G401 (cell line): ENCODE measurements around the gene LORICRIN. TPM values are rescaled to one million over a fixed set of nuclear protein-coding genes. Genes with fewer than 3 reads are reported as not detected.

Experiments used
- DNase-seq: peaks from one replicate; pipeline ENCODE4 v3.0.0-alpha.2; 2015; ENCODE audit warnings: low spot score
- in situ Hi-C: cut with HindIII; loops from 2 replicates; pipeline ENCODE4 v1.10.0; 2016; ENCODE audit warnings: low sequenced_read_pairs, mixed read lengths
- total RNA-seq: library from RNA; depleted of rRNA; stranded (reverse); fragments of >200 nt; shearing (Covaris generic); gene quantifications from 2 replicates; pipeline ENCODE4 v1.2.3, GENCODE V29; 2014

Gene LORICRIN
- total RNA-seq, 1 experiment from 2014 or later: not detected

DNA sequence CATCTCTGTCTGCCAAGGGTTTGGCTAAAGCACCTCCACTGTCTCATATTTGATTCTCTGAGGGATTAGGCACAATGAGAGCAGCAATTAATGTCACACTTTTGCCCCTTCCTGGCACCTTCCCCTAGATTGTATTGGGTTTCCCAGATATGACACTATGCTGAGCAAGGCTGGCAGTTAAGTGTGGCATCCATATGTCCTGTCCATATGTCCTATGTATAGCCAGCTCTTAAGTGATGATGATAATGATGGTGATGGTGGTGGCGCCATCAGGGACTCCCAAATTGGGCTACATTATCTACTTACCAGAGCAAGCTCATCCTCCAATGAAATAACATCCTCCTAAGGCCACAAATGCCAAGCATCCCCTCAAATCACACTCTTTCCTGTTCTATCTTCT lies 13.5 kb upstream of the LORICRIN start:
- DNase-seq: no peak
- in situ Hi-C loops: no loop called here

DNA sequence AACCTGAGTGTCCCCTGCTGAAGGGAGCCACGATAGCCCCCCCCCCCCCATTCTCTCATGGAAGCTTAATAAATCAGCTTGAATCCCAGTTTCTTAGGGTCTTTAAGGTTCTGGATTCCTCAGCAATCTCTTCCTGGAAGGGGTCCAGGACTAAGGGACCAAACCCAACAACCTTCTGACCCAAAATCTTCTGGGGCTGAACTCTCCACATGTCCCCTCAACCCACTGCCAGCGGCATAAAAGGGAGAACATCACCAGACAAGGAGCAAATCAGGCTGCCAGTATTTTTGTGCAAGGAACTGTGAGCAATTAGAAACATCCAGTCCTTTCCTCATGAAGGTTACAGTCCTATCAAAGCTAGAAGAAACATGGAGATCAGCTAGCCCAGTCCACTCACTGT lies 12.7 kb upstream of the LORICRIN start:
- no peak for DNase-seq
- in situ Hi-C loops: no loop called here

DNA sequence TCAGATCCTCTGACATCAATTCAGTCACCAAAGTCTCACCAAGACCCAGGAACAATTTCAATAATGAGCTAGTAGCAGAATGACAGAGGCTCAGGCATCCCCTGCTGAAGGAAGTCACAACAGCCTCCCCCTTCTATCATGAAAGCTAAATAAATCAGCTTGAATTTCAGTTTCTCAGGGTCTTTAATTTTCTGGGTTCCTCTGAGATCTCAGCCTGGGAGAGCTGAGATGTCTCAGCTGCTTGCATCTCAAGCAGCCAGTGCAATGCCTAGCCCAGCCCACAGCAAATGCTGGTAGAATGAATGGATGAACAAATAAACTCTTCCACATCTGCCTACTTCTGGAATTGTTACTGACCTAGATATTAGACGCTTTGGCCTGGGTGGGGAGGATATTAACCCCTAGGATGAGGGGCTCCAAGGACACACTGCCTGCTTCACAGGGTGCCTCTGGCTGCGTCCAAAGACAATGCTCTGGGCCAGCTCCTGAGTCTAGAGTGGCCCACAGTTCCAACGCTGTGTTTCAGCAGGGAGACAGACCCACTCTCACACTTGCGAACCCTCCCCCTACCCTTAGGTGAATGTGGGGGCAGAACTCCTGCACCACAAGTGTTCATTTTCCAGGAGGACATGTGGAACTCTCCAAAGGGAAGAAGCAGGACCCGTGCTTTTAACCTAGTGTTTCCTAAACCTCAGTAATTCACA lies 11.2 kb upstream of the LORICRIN start:
- in situ Hi-C loops: no loop called here
- no peak for DNase-seq

DNA sequence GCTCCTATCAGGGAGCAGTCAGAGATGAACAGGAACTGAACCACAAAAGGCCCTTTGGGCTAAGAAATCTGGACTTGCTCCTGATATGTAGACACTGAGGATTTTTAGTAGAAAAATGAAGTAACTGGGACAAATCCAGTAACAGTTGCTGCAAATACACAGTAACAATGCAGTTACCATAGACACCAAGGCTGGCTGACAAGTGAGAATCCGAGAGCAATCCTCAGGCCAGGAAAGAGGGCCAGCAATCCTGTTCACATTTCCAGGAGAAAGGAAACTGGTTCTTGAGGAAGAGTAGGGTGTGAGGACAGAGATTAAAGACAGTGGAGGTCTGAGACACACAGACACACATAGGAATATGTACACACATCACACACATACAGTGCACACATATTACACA lies 9.3 kb upstream of the LORICRIN start:
- DNase-seq: no peak
- in situ Hi-C loops: no loop called here

DNA sequence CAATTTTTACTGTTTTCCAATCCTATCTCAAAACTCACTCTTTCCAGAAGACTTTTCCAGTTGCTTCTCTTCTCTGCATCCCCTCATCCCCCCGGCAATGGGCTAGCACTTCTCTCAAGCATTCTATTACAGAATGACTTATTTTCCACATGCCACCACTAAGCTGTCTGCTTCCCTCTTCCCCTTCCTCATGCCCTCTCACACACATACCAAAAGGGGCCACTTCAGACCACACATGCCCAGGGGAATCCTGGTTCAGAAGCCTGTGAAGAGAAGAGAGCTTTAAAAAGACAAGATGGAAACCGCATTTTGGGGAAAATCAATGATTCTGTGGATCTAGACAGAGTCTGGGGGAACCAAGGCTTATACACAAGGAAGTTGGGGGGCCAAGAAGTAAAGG lies 8.4 kb upstream of the LORICRIN start:
- DNase-seq: no peak
- in situ Hi-C loops: no loop called here

DNA sequence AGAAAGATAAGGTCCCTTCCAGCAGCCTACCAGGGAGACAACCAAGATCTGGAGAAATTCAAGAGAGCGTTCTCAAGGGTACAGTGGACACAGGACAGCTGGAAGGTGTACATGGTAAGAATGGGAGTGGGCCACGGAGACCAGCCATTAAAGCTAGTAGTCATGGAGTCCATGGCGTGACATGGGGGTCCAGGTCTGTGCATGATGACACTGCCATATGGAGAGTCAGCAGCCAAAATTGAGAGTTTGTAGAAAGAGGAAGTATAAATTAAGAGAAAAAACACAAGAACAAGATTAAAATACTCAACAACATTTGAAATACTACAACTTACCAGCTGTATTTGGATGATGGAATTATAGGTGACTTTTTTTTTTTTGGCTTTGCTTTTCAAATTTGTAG lies 7.9 kb upstream of the LORICRIN start:
- in situ Hi-C loops: no loop called here

DNA sequence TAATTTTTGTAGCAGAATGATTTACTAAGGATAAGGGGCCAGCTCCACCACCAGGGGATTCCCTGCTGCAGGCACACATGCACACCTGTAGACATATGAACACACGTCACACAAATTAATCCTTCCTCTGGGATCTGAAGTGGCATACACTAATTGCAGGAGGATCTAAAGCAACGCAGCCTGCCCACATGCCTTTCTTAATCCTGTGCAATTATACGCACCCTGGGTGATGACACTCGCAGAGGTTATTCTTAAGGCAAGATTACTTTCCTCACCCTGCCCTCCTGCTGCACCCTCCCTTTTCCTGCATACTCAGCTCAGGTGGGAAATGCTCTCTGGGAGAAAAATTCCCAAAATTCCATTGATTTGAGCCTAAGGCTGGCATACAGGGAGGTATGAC lies 7.5 kb upstream of the LORICRIN start:
- in situ Hi-C loops: no loop called here
- DNase-seq: no peak

More for the DNA sequence above, 7.9 kb upstream of the LORICRIN start:
- no peak for DNase-seq

DNA sequence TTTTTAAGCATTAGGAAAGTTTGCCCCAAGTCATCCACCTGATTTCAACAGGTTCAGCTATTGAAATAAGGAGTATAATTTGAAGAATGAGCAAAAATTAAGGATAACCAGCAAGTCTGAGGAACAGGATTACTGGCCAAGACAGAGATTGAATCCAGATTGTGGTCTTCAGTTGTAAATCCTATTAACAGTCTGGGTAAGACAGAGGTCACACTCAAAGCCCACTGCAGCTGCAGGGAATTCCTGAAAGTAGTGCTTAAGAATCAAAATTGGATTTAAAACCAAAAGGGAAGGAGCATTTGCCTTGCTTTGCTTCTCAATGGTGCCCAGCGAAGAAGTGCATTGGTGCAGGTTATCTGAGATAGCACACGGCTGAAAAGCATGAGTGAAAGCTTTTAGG lies 6.4 kb upstream of the LORICRIN start:
- in situ Hi-C loops: no loop called here

DNA sequence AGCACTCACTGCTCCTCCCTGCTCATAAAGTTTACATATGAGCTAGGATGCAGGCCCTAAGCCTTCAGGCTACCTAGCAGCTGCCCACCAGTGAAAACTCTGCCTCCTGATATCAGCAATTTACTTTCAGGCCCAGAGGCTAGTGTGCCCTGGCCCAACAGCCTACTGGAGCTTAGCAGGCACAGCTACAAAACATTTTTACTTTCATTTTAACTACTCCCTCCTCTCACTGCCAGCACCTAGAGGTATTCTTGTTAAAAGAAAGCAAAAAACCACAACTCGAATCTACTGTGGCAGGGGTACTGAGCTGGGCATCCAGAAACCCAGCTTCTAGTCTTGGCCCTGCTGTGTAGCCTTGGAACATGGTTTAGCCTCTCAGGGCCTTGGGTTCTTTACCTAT lies 5.8 kb upstream of the LORICRIN start:
- in situ Hi-C loops: no loop called here
- no peak for DNase-seq

More for the DNA sequence above, 6.4 kb upstream of the LORICRIN start:
- no peak for DNase-seq

DNA sequence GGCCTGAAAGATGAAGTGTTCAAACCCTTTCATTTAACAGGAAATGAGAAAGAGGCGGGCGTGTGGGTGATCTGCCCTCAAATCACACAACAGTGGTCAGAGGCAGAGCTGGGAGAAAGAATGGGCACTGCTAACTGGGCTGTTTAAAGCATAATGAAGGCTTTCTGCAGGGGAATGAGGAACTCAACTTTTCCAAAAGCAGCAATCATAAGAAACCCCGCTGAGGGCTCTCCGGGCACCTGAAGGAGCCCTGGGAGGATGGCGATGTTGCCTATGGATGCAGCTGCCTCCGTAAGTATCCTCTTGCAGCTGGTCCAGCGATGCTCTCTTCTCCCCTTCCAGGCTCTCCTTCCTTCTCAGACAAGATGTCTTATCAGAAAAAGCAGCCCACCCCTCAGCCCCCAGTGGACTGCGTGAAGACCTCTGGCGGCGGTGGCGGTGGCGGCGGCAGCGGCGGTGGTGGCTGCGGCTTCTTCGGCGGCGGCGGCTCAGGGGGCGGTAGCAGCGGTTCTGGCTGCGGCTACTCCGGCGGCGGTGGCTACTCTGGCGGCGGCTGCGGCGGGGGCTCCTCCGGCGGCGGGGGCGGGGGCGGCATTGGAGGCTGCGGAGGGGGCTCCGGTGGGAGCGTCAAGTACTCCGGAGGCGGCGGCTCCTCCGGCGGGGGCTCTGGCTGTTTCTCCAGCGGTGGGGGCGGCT lies 1.2 kb downstream of the LORICRIN start:
- in situ Hi-C loops: no loop called here
- DNase-seq: no peak

DNA sequence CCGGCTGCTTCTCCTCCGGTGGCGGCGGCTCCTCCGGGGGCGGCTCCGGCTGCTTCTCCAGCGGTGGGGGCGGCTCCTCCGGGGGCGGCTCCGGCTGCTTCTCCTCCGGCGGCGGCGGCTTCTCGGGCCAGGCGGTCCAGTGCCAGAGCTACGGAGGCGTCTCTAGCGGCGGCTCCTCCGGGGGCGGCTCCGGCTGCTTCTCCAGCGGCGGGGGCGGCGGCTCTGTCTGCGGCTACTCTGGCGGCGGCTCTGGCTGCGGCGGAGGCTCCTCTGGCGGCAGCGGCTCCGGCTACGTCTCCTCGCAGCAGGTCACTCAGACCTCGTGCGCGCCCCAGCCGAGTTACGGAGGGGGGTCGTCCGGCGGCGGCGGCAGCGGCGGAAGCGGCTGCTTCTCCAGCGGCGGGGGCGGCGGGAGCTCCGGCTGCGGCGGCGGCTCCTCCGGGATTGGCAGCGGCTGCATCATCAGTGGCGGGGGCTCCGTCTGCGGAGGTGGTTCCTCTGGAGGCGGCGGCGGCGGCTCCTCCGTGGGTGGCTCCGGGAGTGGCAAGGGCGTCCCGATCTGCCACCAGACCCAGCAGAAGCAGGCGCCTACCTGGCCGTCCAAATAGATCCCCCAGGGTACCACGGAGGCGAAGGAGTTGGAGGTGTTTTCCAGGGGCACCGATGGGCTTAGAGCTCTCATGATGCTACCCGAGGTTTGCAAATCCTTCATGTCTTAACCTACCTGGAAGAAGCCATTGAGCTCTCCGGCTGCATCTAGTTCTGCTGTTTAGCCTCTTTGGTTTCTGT lies 2.0 kb downstream of the LORICRIN start:
- no peak for DNase-seq
- in situ Hi-C loops: no loop called here

DNA sequence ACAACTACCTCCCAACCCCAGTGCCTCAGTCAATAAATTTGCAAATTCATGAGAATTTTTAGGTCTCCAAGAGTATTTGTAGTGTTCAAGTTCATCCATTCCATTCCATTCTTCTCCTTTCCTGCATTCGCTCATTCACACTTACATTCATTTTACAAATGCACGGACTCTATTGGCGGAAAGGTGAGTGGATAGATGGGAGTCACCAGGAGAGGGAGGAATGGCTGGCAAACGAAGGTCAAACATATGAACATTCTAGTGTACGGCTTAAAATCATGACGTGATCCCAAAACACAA lies 2.5 kb downstream of the LORICRIN start:
- DNase-seq: no peak
- in situ Hi-C loops: no loop called here

DNA sequence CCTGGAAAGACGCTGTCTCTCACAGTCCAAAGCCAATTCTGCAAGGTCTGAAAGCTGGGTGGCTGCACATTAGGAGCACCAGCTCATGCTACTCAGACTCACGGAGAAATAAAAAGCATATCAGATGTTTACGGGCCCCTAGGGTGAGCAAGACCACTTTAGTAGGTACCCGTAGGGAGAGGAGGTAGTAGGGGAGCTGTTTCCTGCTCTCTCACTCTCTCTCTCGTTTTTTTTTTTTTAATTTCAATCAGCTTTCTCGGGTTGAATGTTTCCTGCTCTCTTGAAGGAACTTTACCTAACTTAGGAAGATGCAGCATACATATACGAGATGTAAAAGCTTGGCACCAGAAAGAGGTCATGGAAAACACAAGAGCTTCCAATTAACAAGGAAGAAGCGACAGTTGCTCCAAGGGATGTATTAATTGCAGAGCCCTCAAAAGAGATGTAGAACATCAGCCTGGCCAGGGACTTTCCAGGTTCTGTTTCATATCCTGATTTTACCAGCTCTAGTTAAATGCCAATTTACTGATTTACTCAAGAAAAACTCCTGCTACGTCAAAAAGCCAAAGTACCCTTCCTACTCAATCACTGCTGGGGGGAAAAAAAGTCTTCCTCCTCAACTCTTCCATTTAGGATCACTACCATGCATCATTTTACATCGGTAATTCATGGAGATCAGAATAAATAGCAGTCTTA lies 3.1 kb downstream of the LORICRIN start:
- DNase-seq: no peak
- in situ Hi-C loops: no loop called here

DNA sequence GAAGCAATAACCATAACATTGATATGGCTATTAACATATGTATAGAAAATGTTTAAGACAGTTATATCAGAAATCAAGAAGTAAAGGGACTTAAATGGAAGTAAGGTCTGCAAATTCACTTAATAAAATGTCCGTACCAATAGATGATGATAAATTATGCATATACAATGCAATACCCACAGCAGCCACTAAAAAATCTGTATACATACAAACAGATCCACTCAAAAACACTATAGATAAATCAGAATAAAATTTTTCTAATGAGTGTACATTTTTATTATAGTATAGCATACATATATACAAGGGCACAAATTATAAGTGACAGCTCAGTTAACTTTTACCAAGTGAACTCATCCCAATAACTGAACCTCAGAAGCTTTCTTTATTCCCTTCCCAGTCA lies 6.0 kb downstream of the LORICRIN start:
- in situ Hi-C loops: no loop called here
- no peak for DNase-seq

DNA sequence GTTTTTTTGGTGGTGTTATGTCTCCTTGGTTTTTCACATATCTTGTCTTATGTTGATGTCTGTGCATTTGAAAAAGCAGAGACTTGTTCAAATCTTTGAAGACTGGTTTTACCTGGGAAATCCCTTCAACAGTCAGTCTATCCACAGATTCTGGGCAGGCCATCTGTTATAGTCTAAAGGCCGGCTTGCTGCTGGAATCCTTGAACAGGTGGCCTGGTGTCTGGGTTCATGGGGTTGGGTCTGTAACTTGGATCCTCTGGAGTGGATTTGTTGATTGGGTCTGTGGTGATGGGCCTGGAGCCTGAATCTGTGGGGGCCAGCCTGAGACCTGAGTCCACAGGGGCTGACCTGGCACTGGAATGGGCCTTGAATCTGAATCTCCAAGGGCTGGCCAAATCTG lies 12.2 kb downstream of the LORICRIN start:
- in situ Hi-C loops: no loop called here
- no peak for DNase-seq

DNA sequence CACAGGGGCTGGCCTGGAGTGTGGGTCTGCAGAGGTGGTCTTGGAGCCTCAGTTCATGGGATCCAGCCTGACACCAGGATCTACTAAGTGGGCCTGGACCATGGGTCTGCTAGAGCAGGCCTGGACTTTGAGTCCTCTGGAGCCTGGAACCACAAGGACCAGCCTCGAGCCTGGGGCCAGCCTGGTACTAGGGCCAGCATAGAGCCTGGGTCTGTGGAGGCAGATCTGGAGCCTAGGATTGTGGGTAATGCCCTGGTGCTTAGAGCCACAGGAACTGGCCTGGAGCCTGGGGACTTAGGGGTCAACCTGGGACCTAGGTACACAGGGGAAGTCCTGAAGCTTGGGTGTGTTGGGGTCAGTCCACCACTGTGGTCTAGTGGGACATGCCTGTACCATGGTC lies 12.7 kb downstream of the LORICRIN start:
- in situ Hi-C loops: no loop called here
- no peak for DNase-seq

DNA sequence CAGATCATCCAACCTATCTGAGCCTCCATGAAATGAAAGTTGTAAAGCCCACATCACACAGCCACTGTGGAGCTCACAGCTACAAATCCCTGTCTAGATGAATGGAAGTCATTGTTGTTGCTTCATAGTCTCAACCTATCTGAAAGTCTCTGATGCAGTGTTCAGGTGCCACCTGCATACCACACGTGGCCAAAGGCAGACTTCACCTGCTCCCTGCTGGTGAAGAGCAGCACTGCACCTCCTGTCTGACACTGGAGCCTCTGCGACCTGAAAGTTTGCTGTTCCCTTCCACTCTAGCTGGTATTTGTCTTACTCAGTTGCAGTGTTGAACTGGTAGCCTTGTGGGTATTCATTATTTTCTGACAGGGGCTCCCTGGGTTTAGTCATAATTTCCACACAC lies 18.4 kb downstream of the LORICRIN start:
- DNase-seq: no peak
- in situ Hi-C loops: no loop called here

DNA sequence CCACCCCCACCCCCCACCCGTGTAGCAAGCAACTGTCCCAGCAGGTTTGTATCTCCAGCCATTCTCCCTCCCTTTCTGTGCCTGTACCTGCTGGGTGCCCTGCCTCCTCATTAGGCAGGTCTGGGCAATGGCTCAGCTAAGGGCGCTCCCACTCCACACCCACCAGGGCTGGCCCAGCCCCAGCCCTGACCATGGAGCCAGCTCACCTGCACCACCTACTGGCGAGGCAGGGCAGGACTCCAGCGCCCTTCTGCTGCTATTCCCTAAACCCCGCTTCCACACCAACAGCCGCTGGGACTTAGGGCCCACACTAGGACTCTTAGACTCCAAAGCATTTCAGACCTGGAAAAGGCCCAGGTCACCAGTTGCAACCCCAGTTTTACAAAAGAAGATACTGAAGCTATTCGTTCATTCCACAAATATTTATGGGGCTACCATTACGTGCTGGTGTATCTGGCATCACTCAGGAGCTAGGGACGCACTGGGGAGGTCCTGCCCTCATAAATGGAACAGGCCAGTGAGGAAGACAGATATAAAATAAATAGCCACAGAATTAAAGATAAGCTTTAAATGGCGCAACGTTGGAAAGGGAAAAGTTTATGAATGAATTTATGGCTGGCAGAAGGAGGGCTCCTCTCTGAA lies 29.3 kb downstream of the LORICRIN start:
- no peak for DNase-seq
- in situ Hi-C loops: no loop called here

DNA sequence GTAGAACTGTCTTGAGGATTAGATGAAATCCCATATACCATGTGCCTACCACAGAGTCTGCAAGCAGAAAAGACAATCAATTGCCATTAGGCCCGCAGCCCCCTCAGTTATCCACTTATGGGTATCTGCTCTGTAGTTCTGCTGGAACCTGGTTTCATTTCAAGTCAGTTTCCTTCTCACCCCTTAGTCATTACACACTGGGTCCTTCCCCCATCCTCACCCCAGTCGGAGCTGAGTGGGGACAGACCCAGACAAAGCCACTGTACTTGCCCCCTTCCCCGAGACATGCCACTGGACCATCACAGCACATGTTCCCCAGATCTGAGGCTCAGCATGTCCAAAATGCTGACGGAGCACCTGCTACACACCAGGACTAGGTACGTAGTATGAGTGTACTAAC lies 32.0 kb downstream of the LORICRIN start:
- in situ Hi-C loops: no loop called here
- DNase-seq: no peak

DNA sequence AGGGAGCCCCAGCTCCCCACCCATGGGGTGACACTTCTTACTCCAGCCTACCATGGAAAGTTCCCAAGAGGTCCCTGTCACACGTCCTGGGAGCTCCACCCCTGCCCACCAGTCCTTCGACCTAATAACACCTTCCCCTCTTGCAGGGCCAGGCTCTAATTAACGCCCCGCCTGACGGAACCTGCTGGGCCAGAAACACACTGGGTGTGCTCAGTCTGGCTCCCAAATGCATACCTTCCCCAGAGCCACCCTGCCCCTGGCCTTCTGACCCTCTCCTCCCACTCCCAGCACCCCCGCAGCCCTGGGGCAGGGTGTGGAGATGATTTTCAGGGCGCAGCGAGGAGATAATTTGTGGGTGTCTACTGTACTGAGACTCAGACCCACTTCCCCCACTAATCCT lies 32.7 kb downstream of the LORICRIN start:
- in situ Hi-C loops: no loop called here

More for the DNA sequence above, 32.7 kb downstream of the LORICRIN start:
- no peak for DNase-seq
